HEK293T (cell line): ENCODE measurements around the gene CDK5RAP2.

ENCODE experiments used
- CTBP1 ChIP-seq: fragments of 450-650 bp; IDR thresholded peaks from 2 replicates; pipeline ENCODE4 v1.6.1; 2016; ENCODE audit warnings: borderline replicate concordance
- ELF4 ChIP-seq: fragments of 450-650 bp; IDR thresholded peaks from 2 replicates; pipeline ENCODE4 v1.6.1; 2017; ENCODE audit warnings: antibody characterized with exemption
- FOXK2 ChIP-seq: fragments of 450-650 bp; IDR thresholded peaks from 2 replicates; pipeline ENCODE4 v1.6.1; 2016; ENCODE audit warnings: mild to moderate bottlenecking
- FOXM1 ChIP-seq: fragments of 450-650 bp; IDR thresholded peaks from 2 replicates; pipeline ENCODE4 v1.6.1; 2017; ENCODE audit warnings: mild to moderate bottlenecking, borderline replicate concordance
- L3MBTL2 ChIP-seq: fragments of 450-650 bp; conservative IDR thresholded peaks from 2 replicates; pipeline ENCODE4 v1.6.1; 2016; ENCODE audit warnings: mild to moderate bottlenecking
- NFRKB ChIP-seq: fragments of 450-650 bp; IDR thresholded peaks from 2 replicates; pipeline ENCODE4 v1.6.1; 2016; ENCODE audit warnings: mild to moderate bottlenecking, moderate library complexity
- PKNOX1 ChIP-seq: fragments of 450-650 bp; IDR thresholded peaks from 2 replicates; pipeline ENCODE4 v1.6.1; 2016
- SP1 ChIP-seq: fragments of 450-650 bp; IDR thresholded peaks from 2 replicates; pipeline ENCODE4 v1.6.1; 2017
- SUZ12 ChIP-seq: fragments of 450-650 bp; IDR thresholded peaks from 2 replicates; pipeline ENCODE4 v1.6.1; 2016; ENCODE audit warnings: mild to moderate bottlenecking
- TARDBP ChIP-seq: fragments of 450-650 bp; IDR thresholded peaks from 2 replicates; pipeline ENCODE4 v1.6.1; 2016
- ZNF384 ChIP-seq: fragments of 450-650 bp; IDR thresholded peaks from 2 replicates; pipeline ENCODE4 v1.6.1; 2016

GRCh38 chr9:120447959-120448500 is 131.9 kb downstream of the CDK5RAP2 start:
- TF ChIP-seq ELF4 (no peak), SP1 (no peak), FOXK2 (no peak), L3MBTL2 (no peak), FOXM1 (no peak), TARDBP (no peak), NFRKB (no peak), PKNOX1 (no peak), SUZ12 (no peak), CTBP1 (no peak), ZNF384 (no peak)
